Omental fat pad (tissue), 4 donors: ENCODE measurements around the gene ACOT12. TPM values are rescaled to one million over a fixed set of nuclear protein-coding genes. Genes with fewer than 3 reads are reported as not detected.
"Not testable (repeated sequence)": the region's sequence is repeated elsewhere in the genome, so short reads cannot be mapped to it uniquely, and the experiment has no call there.

Source experiments
- ATAC-seq: fragments of 150-250 bp; one replicate; pipeline ENCODE4 v1.9.1; 2016; ENCODE audit warnings: mild to moderate bottlenecking, moderate library complexity; ENCODE audit not compliant: low FRiP score
- DNase-seq: peaks from one replicate; pipeline ENCODE4 v3.0.0-alpha.2; 2019; ENCODE audit warnings: low spot score
- CTCF ChIP-seq, 3 donors: fragments of 450-650 bp; IDR thresholded peaks; one replicate each; pipeline ENCODE4 v1.5.1; 2016 to 2017; ENCODE audit warnings: antibody characterized with exemption in 3 of 3, mild to moderate bottlenecking in 3 of 3, moderate library complexity in 2 of 3
- total RNA-seq, 4 donors: library from RNA; depleted of rRNA; stranded (reverse); fragments of >200 nt; gene quantifications; one replicate each; pipeline ENCODE4 v1.1.0, GENCODE V29; 2016

The ACOT12 gene
- total RNA-seq, 4 donors from 2014 or later, result not detected

- no peak for TF ChIP-seq CTCF (IDR thresholded peaks at IDR 0.05)
- DNase-seq, result no peak
- ATAC-seq, result no peak
Measured at GRCh38 chr5:81409896-81410295, 16.0 kb upstream of the ACOT12 start.

- no peak for TF ChIP-seq CTCF (IDR thresholded peaks at IDR 0.05)
- ATAC-seq, result no peak
- DNase-seq, result no peak
Measured at GRCh38 chr5:81409361-81409760, 15.4 kb upstream of the ACOT12 start.

GRCh38 chr5:81408496-81408895 lies 14.6 kb upstream of the ACOT12 start:
- no peak for DNase-seq
- ATAC-seq, result no peak
- no peak for TF ChIP-seq CTCF (IDR thresholded peaks at IDR 0.05)

- ATAC-seq, DNase-seq: not testable (repeated sequence)
Measured at GRCh38 chr5:81407811-81408210, 13.9 kb upstream of the ACOT12 start.

GRCh38 chr5:81405126-81405891 lies 11.4 kb upstream of the ACOT12 start:
- no peak for TF ChIP-seq CTCF (IDR thresholded peaks at IDR 0.05)
- DNase-seq, result no peak
- ATAC-seq, result no peak

GRCh38 chr5:81402192-81402930 lies 8.4 kb upstream of the ACOT12 start:
- ATAC-seq, result no peak
- TF ChIP-seq CTCF (IDR thresholded peaks at IDR 0.05), result no peak
- no peak for DNase-seq

GRCh38 chr5:81401266-81401665 lies 7.3 kb upstream of the ACOT12 start:
- no peak for DNase-seq
- TF ChIP-seq CTCF (IDR thresholded peaks at IDR 0.05), result no peak
- ATAC-seq, result no peak
